CD4-positive, alpha-beta T cell treated with Interleukin-4 for 1 hour (primary cell): ENCODE measurements around the gene BRD4.
"Not testable (repeated sequence)": the region's sequence is repeated elsewhere in the genome, so short reads cannot be mapped to it uniquely, and the experiment has no call there.

Source experiments
- DNase-seq, 2 donors: peaks; one replicate each; pipeline ENCODE4 v3.0.0-alpha.2; 2020 to 2022

BRD4 gene

GRCh38 chr19:15332311-15332996, at the start of gene BRD4:
Gene BRD4, minus strand, starts transcription at chr19:15332539. Its CDS starts 59,440 bp downstream, at chr19:15273099.
- peak; percentile 71 to 79 for DNase-seq

GRCh38 chr19:15381864-15382263, 49.5 kb upstream of the BRD4 start:
- no peak for DNase-seq

GRCh38 chr19:15381429-15381828, 49.1 kb upstream of the BRD4 start:
- no peak for DNase-seq

- DNase-seq: no peak
These were observed 47.8 kb upstream of the BRD4 start for GRCh38 chr19:15379999-15380647.

- DNase-seq: peak; percentile 99
These were observed 47.0 kb upstream of the BRD4 start, which contains the start of gene AKAP8 for GRCh38 chr19:15379083-15379998. Gene AKAP8, minus strand, starts transcription at chr19:15379787. Its CDS starts 56 bp downstream, at chr19:15379731.

GRCh38 chr19:15378534-15379082, 46.3 kb upstream of the BRD4 start:
- peak; percentile 35 to 58 for DNase-seq

GRCh38 chr19:15374796-15375440, 42.6 kb upstream of the BRD4 start:
- DNase-seq: no peak

GRCh38 chr19:15374105-15374651, 41.8 kb upstream of the BRD4 start:
- DNase-seq: no peak

GRCh38 chr19:15373644-15374043, 41.3 kb upstream of the BRD4 start:
- no peak for DNase-seq

- DNase-seq: no peak
These were observed 40.6 kb upstream of the BRD4 start for GRCh38 chr19:15372891-15373301.

- DNase-seq: no peak
These were observed 40.1 kb upstream of the BRD4 start for GRCh38 chr19:15372470-15372869.

GRCh38 chr19:15371786-15372380, 39.5 kb upstream of the BRD4 start:
- no peak for DNase-seq

GRCh38 chr19:15371119-15371518, 38.8 kb upstream of the BRD4 start:
- no peak for DNase-seq

- no peak for DNase-seq
These were observed 37.2 kb upstream of the BRD4 start for GRCh38 chr19:15369594-15369891.

GRCh38 chr19:15368798-15369593, 36.7 kb upstream of the BRD4 start:
- DNase-seq: no peak

GRCh38 chr19:15368051-15368632, 35.8 kb upstream of the BRD4 start:
- no peak for DNase-seq

GRCh38 chr19:15367439-15367838, 35.1 kb upstream of the BRD4 start:
- DNase-seq: no peak

GRCh38 chr19:15365264-15365663, 32.9 kb upstream of the BRD4 start:
- no peak for DNase-seq

- DNase-seq: not testable (repeated sequence)
These were observed 31.5 kb upstream of the BRD4 start for GRCh38 chr19:15363791-15364190.

- not testable (repeated sequence) for DNase-seq
These were observed 30.7 kb upstream of the BRD4 start for GRCh38 chr19:15363048-15363447.

GRCh38 chr19:15360015-15360414, 27.7 kb upstream of the BRD4 start:
- not testable (repeated sequence) for DNase-seq
